Activated CD4-positive, alpha-beta T cell treated with anti-CD3 and anti-CD28 coated beads for 4 hours (primary cell): ENCODE results near the gene CUBN.
A peak's percentile ranks its signal among the peaks of the same experiment; 100 is the strongest.
"Not testable (repeated sequence)": the region's sequence is repeated elsewhere in the genome, so short reads cannot be mapped to it uniquely, and the experiment has no call there.

Experiments
- DNase-seq, 2 donors: peaks; one replicate each; pipeline ENCODE4 v3.0.0-alpha.2; 2020

Gene CUBN

DNA sequence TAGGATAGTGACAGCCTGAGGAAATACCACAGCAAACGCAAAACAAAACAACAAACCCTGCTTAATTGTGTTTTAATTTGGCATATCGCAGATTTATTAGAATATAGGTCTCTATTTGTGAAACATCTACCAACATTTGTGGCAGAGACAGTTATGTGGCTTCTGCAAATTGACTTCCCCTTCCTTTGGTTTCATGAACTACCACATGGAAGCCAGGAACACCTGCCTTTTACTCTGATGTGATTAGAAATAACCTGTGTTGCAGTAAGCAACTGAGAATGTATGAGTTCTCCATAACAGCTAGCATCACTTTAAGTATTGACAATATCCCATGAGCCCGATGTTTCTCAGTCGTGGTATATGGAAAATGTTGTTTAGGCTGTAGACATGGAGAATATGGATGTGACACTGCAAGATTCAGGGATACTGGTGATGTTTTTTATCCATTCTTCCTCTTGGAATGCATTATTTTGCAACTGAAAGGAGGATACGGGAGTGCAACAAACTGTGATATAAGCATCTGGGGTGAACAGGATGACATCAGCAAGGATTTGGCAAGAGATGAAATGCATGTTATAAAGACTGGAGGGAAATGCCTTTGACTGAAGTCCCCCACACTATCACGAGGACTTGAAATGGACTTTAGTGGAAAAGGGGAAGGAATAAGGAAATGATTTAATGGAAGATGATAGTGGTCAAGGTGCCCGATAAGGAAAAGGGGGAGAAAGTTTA is 95.9 kb downstream of the CUBN start:
- no peak for DNase-seq

GRCh38 chr10:17031637-17032635 is 97.7 kb downstream of the CUBN start:
- DNase-seq = no peak

DNA sequence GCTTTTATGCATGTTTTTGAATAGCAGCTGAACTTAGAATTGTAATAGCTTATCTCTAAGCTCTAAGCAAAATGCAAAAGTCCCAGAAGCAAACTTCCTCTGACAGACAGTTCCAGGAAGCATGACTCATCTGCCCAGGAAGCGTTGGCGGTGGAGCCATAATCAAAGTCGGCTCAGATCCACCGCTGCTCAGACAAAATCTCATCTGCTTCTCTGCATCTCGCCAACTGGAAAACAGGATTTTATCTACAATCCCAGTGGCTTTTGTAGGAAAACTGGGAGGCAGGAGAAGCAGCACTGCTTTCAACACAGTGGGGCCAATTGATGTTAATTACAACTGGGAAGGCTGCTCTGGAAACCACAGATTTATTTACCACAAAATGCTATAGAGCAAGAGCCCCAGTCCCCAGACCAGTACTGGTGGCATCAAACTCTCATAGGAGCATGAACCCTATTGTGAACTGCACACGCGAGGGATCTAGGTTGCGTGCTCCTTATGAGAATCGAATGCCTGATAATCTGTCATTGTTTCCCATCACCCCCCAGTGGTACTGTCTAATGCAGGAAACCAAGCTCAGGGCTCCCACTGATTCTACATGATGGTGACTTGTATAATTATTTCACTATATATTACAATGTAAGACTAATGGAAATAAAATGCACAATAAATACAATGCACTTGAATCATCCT is 99.9 kb downstream of the CUBN start:
- peak; percentile 87 to 92 for DNase-seq

DNA sequence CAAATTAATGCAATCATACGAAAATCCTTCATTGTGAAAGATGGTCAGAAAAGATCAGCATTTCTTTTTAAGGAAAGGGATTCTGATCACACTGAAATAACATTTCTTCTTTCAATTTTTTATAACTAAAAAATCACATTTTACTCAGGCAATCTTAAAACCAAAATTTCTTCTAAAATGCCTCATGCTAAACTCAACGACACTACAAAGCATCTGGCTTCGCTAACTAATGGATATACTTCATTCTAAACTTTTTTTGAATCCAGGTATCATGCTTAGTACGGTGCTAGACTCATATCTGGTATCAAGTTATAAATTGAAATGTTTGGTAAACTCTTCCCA is 100.4 kb downstream of the CUBN start:
- no peak for DNase-seq

GRCh38 chr10:17028798-17029197 is 100.8 kb downstream of the CUBN start:
- no peak for DNase-seq

DNA sequence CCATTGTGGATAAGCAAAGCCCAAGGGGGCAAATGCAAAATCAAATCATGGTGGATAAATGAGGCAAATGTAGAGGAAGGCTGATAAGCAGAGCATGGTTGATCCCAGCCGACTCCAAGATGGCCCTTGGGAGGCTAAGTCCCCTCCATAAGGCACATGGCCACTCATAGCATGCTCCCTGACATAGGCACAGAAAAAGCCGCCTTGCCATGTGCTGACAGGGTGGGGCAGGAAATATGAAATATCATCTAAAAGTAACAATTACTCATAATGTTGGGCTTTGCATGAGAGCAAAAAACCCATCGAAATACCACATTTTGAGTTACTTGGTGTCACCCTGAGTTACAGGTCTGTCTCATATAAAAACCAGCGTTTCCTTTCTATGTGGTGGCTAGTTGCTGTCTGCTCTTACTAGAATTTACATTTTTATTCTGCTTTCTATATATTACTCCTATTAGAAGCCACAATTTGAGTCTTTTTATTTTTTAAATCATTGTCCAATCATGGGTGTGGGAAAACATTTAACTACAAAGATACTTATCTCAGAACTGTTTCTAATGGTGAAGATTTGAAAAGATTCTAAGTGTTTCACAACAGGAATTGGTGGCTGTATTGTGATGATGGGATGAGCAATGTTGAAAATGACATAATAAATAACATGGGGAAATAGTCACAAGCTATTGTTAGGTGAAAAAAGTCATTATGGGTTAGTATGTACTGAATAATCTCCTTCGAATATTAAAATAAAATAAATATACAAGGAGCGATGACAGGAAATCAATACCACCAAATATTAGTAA is 102.7 kb downstream of the CUBN start:
- DNase-seq = peak; percentile 70 to 75

DNA sequence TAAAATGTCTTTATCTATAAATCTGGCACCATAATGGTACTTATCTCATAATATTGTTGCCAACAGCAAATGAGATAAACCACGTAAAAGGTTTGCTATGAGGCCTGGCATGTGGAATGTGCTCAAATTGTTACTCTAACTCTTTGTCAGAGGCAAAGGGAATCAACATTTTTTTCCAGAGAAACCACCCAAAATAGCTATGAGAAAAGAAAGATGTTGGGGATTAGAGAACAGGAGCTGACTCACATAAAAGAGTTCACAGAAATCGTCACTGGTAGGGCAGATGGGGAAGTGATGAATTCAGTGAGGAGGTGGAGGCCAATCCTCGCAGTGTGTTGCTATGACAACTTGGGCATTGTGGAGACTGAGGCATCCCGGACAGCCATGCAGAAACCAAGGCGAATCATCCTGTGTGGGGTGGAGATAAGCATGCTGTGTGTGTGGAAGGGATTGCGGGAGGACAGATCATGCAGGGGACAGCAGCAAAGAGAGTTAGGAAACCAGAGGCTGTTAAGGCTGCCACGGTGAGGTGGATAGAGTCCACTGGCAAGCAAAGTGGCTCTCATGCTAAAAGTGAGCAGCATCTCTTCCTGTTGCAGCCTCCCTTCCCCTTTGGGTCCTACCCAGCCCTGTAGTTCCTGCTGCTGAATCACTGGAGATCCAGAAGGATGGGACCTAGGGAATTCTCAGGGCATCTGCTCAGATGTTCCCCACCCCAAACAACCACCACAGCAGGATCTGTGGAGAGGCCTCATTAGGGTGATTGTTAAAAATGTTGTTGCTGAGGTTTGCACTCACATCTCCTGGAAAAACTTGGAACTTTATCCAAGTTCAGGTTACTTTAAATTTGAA is 103.9 kb downstream of the CUBN start:
- peak; percentile 66 to 70 for DNase-seq

GRCh38 chr10:17024461-17024860 is 105.2 kb downstream of the CUBN start:
- DNase-seq = no peak

- DNase-seq = peak; percentile 76 to 84
Observed at GRCh38 chr10:17023386-17024298, 106.0 kb downstream of the CUBN start.

DNA sequence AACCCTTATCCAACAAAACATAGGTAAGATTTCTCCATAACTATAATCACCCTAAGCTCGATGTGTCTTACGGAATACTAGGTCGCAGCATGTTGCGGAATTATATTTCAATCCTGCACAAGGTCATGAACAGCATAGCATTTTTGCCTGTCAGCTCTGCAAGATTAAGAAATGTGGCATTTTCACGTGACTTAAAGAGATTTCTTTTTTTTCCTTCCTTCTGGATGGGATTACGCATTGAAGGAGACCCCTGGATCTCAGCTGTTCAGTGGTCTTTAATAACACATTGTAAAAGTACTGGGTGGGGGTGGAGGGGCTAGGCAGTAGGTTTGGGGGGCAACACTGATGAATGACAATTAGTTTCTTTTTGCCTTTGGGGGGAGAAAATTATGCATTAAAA is 106.7 kb downstream of the CUBN start:
- DNase-seq = no peak

DNA sequence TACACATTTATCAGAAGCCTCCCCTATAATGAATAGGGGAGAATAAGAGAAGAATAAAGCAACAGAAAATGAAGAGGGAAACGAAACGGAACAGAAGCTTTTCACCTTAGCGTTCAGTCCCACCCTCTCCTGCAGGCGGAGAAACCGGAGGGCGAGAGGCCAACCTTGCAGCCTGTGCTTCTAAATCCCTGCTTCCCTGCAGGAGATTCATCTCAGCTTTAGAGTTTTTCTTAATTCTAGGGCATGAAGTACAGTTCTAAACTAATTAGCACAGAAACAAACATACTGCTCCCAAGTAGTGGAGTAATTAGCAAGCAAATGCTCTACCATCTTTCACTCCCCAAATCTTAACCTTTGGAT is 107.2 kb downstream of the CUBN start:
- DNase-seq = no peak

GRCh38 chr10:17021656-17022465 is 107.8 kb downstream of the CUBN start:
- no peak for DNase-seq

- DNase-seq = no peak
Observed at GRCh38 chr10:17019696-17020095, 109.9 kb downstream of the CUBN start.

GRCh38 chr10:17013131-17013983 is 116.3 kb downstream of the CUBN start:
- not testable (repeated sequence) for DNase-seq

DNA sequence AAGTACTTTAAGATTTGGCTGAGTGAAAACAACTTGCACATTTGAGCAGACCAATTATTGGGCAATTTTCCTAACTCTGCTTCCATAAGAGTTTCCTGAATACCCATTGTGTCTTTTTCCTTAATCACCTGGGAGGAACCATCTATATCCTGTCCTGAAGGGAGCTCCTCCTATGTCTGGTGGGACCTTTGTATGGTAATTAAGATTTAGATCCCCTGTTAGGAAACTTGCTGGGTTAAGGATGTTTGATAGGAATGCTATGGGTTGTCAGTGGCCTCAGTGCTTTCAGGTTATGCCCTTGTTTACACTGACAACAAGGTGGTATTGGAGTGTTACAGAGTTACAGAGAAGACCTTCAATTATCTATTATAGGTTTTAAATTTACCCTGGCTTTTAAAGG is 116.9 kb downstream of the CUBN start:
- DNase-seq = not testable (repeated sequence)

GRCh38 chr10:17010363-17011145 is 119.1 kb downstream of the CUBN start:
- no peak for DNase-seq

GRCh38 chr10:17009212-17009700 is 120.4 kb downstream of the CUBN start:
- DNase-seq = no peak

- no peak for DNase-seq
Observed at GRCh38 chr10:17007418-17007770, 122.2 kb downstream of the CUBN start.
